ENCODE measurements around the gene MESP1. TPM values are rescaled to one million over a fixed set of nuclear protein-coding genes. Genes with fewer than 3 reads are reported as not detected.

The MESP1 gene
- total and polyA plus RNA-seq, 12 donors, result 0.46 to 11.7 (median 4.8) TPM

GRCh38 chr15:89731275-89731674, 19.8 kb downstream of the MESP1 start:
- H3K9me3 ChIP-seq (replicated peaks in 1 of 3), result no peaks in the 10 kb centered on the region
- 93 to 94% (median 93%) methylated on average over 5 of the region's 5 CpGs; no CpG with 5 or more reads in 1 of the 4 donors for WGBS, 4 donors
- H3K4me1 ChIP-seq (replicated peaks in 1 of 2), result no peaks in the 10 kb centered on the region
- H3K27ac ChIP-seq, result no peak overlapping the region
- no peak for DNase-seq
- intact Hi-C loops (cut with DNase I), result no loop called here
- TF ChIP-seq POLR2A (IDR thresholded peaks at IDR 0.05) (no peak), CTCF (IDR thresholded peaks at IDR 0.05) (no peak)
- no peak overlapping the region for H3K4me3 ChIP-seq
- no peaks in the 10 kb centered on the region for H3K27me3 ChIP-seq
- no peaks in the 10 kb centered on the region for H3K36me3 ChIP-seq (replicated peaks in 1 of 2)

GRCh38 chr15:89728254-89728653, 22.8 kb downstream of the MESP1 start:
- peak in 2 of 7 donors; percentile 15 to 65 for DNase-seq
- H3K27me3 ChIP-seq, result no peaks in the 10 kb centered on the region
- H3K36me3 ChIP-seq (replicated peaks in 1 of 2), result no peaks in the 10 kb centered on the region
- H3K27ac ChIP-seq, result peak overlapping the region in 3 of 5 donors; percentile 50 to 87 (median 73)
- 43 to 53% (median 50%) methylated on average over 1 to 2 of the region's 2 CpGs for WGBS, 4 donors
- no peak for TF ChIP-seq POLR2A (IDR thresholded peaks at IDR 0.05)
- TF ChIP-seq CTCF (IDR thresholded peaks at IDR 0.05), result no peak
- H3K9me3 ChIP-seq (replicated peaks in 1 of 3), result no peaks in the 10 kb centered on the region
- intact Hi-C loops (cut with DNase I), result no loop called here
- no peaks in the 10 kb centered on the region for H3K4me1 ChIP-seq (replicated peaks in 1 of 2)
- H3K4me3 ChIP-seq, result no peak overlapping the region

- intact Hi-C loops (cut with DNase I), result no loop called here
- Histone ChIP-seq H3K36me3 (replicated peaks in 1 of 2) (no peaks in the 10 kb centered on the region), H3K27ac (no peak overlapping the region), H3K4me3 (no peak overlapping the region), H3K9me3 (replicated peaks in 1 of 3) (no peaks in the 10 kb centered on the region), H3K27me3 (no peaks in the 10 kb centered on the region), H3K4me1 (replicated peaks in 1 of 2) (no peaks in the 10 kb centered on the region)
- 85 to 96% (median 89%) methylated on average over 1 of the region's 1 CpG for WGBS, 4 donors
- no peak for DNase-seq
- TF ChIP-seq POLR2A (IDR thresholded peaks at IDR 0.05) (no peak), CTCF (IDR thresholded peaks at IDR 0.05) (no peak)
Measured at GRCh38 chr15:89725064-89725463, 26.0 kb downstream of the MESP1 start.

- intact Hi-C loops (cut with DNase I), result no loop called here
- WGBS, 4 donors, result 97 to 100% (median 97%) methylated on average over 1 of the region's 1 CpG
- TF ChIP-seq CTCF (IDR thresholded peaks at IDR 0.05) (no peak), POLR2A (IDR thresholded peaks at IDR 0.05) (no peak)
- no peaks in the 10 kb centered on the region for H3K36me3 ChIP-seq (replicated peaks in 1 of 2)
- no peaks in the 10 kb centered on the region for H3K27me3 ChIP-seq
- no peak overlapping the region for H3K4me3 ChIP-seq
- H3K9me3 ChIP-seq (replicated peaks in 1 of 3), result no peaks in the 10 kb centered on the region
- H3K4me1 ChIP-seq (replicated peaks in 1 of 2), result no peaks in the 10 kb centered on the region
- no peak overlapping the region for H3K27ac ChIP-seq
- DNase-seq, result no peak
Measured at GRCh38 chr15:89724621-89725020, 26.4 kb downstream of the MESP1 start.
